Ascending aorta (tissue), 2 donors: ENCODE results near the gene PLEKHM2. TPM values are rescaled to one million over a fixed set of nuclear protein-coding genes. Genes with fewer than 3 reads are reported as not detected.

ENCODE experiments used
- DNase-seq, 2 donors: peaks; one replicate each; pipeline ENCODE4 v3.0.0-alpha.2; 2019; ENCODE audit warnings: low spot score in 2 of 2
- H3K27ac ChIP-seq, 2 donors: fragments of 200-600 bp; sonication (generic); one replicate each; pipeline ENCODE4 v1.5.1; 2016 to 2017; ENCODE audit warnings: mild to moderate bottlenecking in 1 of 2
- H3K27me3 ChIP-seq: fragments of 200-600 bp; sonication (generic); one replicate; pipeline ENCODE4 v1.5.1; 2017
- H3K36me3 ChIP-seq, 2 donors: fragments of 200-600 bp; sonication (generic); one replicate each; pipeline ENCODE4 v1.5.1; 2016
- H3K4me1 ChIP-seq, 2 donors: fragments of 200-600 bp; sonication (generic); one replicate each; pipeline ENCODE4 v1.5.1; 2016 to 2017; ENCODE audit warnings: mild to moderate bottlenecking in 1 of 2
- H3K4me3 ChIP-seq, 2 donors: fragments of 200-600 bp; sonication (generic); one replicate each; pipeline ENCODE4 v1.5.1; 2016 to 2017; ENCODE audit warnings: mild to moderate bottlenecking in 1 of 2
- H3K9me3 ChIP-seq, 2 donors: fragments of 200-600 bp; sonication (generic); one replicate each; pipeline ENCODE4 v1.5.1; 2016
- intact Hi-C: fragments of 100-400 bp; cut with DNase I; formaldehyde crosslinking; loops from one replicate; pipeline ENCODE4 v1.15.1; 2023
- total RNA-seq: library from RNA; depleted of rRNA; stranded (reverse); fragments of >200 nt; gene quantifications from one replicate; pipeline ENCODE4 v1.1.0, GENCODE V29; 2016
- TF ChIP-seq, protein P1 (sequence below), 3 experiments: fragments of 200-600 bp in 2 of 3; fragments of 450-650 bp in 1 of 3; sonication (generic) in 2 of 3; IDR thresholded peaks; one replicate each; pipeline ENCODE4 v1.5.1; 2016 to 2019; ENCODE audit warnings: antibody characterized with exemption in 3 of 3, mild to moderate bottlenecking in 1 of 3, moderate library complexity in 1 of 3

PLEKHM2 gene
- total RNA-seq, 1 donor from 2014 or later = 129 TPM

- H3K4me3 ChIP-seq = peak overlapping the region; percentile 86 to 89
- H3K9me3 ChIP-seq = no peaks in the 10 kb centered on the region
- DNase-seq = no peak
- peaks cover under 1 to 15% of the 10 kb centered on the region in 2 donors for H3K36me3 ChIP-seq
- intact Hi-C loops = no loop called here
- peak overlapping the region; percentile 93 to 96 for H3K27ac ChIP-seq
- TF ChIP-seq, protein P1, sequence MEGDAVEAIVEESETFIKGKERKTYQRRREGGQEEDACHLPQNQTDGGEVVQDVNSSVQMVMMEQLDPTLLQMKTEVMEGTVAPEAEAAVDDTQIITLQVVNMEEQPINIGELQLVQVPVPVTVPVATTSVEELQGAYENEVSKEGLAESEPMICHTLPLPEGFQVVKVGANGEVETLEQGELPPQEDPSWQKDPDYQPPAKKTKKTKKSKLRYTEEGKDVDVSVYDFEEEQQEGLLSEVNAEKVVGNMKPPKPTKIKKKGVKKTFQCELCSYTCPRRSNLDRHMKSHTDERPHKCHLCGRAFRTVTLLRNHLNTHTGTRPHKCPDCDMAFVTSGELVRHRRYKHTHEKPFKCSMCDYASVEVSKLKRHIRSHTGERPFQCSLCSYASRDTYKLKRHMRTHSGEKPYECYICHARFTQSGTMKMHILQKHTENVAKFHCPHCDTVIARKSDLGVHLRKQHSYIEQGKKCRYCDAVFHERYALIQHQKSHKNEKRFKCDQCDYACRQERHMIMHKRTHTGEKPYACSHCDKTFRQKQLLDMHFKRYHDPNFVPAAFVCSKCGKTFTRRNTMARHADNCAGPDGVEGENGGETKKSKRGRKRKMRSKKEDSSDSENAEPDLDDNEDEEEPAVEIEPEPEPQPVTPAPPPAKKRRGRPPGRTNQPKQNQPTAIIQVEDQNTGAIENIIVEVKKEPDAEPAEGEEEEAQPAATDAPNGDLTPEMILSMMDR (IDR thresholded peaks at IDR 0.05) = no peak
- peaks cover 14 to 43% of the 10 kb centered on the region in 2 donors for H3K4me1 ChIP-seq
- no peaks in the 10 kb centered on the region for H3K27me3 ChIP-seq
Measured at GRCh38 chr1:15758953-15759661, 75.0 kb downstream of the PLEKHM2 start.

DNA sequence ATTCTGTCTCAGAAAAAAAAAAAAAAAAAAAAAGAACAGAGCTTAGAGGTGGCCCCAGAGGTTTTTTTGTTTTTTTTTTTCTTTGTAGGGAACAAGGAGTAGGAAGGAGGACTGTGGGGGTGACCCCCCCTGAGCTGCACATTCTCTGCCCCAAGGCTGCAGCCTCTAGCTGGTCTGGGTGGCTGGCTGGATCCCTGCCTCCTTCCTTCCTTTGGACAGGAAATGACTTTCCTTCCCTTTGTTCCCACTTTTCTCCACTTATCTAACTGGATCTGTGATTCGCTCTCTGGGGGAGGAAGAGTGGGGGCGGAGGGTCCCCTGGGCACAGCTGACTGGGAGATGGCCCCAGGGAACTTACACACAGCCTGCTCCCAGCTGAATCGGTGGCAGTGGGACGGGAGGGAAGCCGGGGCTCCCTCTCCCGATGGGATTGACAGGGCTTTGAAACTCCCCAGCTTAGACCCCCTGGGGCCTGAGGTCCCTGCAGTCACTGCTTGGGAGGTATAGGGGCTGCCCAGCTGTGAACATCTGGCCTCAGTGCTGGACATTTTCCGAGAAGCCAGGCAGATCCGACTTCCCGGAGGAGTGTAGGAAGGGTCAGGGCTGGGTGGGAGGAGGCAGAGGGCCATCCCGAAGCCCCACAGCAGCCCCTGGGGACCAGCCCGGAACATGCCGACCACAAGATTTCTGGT, 76.5 kb downstream of the PLEKHM2 start:
- DNase-seq = peak in 1 of 2 donors; percentile 83
- peak overlapping the region; percentile 93 to 96 for H3K27ac ChIP-seq
- TF ChIP-seq, protein P1 (IDR thresholded peaks at IDR 0.05) = no peak
- H3K4me3 ChIP-seq = peak overlapping the region; percentile 86 to 89
- H3K36me3 ChIP-seq = peaks cover 14 to 30% of the 10 kb centered on the region in 2 donors
- H3K4me1 ChIP-seq = peaks cover 17 to 49% of the 10 kb centered on the region in 2 donors
- no peaks in the 10 kb centered on the region for H3K9me3 ChIP-seq
- H3K27me3 ChIP-seq = no peaks in the 10 kb centered on the region
- intact Hi-C loops = loop anchor here (1.0 kb wide), 1 partner anchor 11 kb away; no protein-coding TSS in a partner anchor

DNA sequence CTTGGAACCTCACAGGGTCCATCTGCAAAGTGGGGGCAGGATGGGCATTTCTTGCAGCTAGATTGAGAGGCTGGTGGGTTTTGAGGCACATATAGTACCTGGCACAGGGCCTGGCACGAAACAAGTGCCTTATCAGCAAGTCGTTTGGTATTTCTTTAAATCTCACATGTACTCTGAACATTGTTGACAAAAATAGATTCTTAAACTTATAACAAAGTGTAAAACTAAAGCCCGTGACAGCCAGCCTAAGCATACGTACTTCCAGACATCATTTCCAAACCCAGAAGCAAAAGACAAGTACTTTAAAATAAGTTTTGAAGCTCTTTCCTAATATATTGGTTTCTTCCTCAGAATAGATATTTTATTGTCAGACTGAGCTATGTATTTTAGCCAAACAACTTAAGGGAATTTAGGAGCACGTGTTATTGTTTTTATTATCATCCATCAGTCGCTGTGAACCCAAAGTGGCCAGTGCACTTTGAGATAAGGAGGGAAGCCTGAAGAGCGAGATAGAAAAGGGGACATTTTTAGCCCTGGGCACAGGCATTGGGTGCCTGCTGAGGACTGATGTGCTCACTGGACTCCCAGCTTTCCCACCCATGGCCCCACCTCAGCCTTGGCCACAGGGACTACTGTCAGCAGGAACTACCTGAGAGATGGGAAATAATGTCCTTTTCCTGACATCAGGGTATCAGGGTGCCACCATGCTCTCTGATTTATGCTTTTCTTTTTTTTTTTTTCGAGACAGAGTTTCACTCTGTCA, 77.4 kb downstream of the PLEKHM2 start:
- Histone ChIP-seq H3K27ac (peak overlapping the region; percentile 93 to 96), H3K4me1 (peaks cover 17 to 48% of the 10 kb centered on the region in 2 donors), H3K4me3 (peak overlapping the region; percentile 86 to 89), H3K36me3 (peaks cover 23 to 39% of the 10 kb centered on the region in 2 donors), H3K9me3 (no peaks in the 10 kb centered on the region), H3K27me3 (no peaks in the 10 kb centered on the region)
- TF ChIP-seq, protein P1 (IDR thresholded peaks at IDR 0.05) = no peak
- no peak for DNase-seq
- intact Hi-C loops = no loop called here

DNA sequence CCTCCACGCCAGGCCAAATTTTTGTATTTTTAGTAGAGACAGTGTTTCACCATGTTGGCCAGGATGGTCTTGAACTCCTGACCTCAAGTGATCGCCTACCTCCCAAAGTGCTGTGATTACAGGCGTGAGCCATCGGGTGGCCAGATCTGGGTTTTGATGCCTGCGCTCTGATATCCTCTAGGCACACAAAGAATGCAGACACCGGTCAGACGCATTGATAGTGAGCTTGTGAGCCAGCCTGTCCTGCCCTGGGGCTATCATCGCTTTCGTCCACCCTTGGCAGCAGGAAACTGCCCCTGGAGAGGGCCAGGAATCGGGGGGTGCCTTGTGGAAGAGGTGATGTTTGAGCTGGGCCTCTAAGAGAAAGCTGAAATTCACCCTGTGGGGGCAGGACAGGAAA, 78.4 kb downstream of the PLEKHM2 start:
- intact Hi-C loops = no loop called here
- no peaks in the 10 kb centered on the region for H3K27me3 ChIP-seq
- TF ChIP-seq, protein P1 (IDR thresholded peaks at IDR 0.05) = no peak
- peak overlapping the region; percentile 6 to 89 for H3K4me3 ChIP-seq
- H3K4me1 ChIP-seq = peaks cover 12 to 40% of the 10 kb centered on the region in 2 donors
- H3K36me3 ChIP-seq = peaks cover 33 to 49% of the 10 kb centered on the region in 2 donors
- H3K27ac ChIP-seq = peak overlapping the region; percentile 93 to 96
- no peak for DNase-seq
- H3K9me3 ChIP-seq = no peaks in the 10 kb centered on the region

GRCh38 chr1:15764269-15764764, 80.2 kb downstream of the PLEKHM2 start:
- Histone ChIP-seq H3K4me1 (peaks cover 12 to 40% of the 10 kb centered on the region in 2 donors), H3K9me3 (no peaks in the 10 kb centered on the region), H3K4me3 (peak overlapping the region in 1 of 2 donors; percentile 89), H3K27me3 (no peaks in the 10 kb centered on the region), H3K27ac (peak overlapping the region; percentile 93 to 96), H3K36me3 (peaks cover 51 to 59% of the 10 kb centered on the region in 2 donors)
- no peak for DNase-seq
- intact Hi-C loops = loop anchor here (2.0 kb wide), 1 partner anchor 14 kb away; no protein-coding TSS in a partner anchor
- TF ChIP-seq, protein P1 (IDR thresholded peaks at IDR 0.05) = no peak
